SK-N-SH (cell line): ENCODE data around the gene ARL5C.

Source experiments
- CTCF ChIP-seq: fragments of 200-600 bp; sonication (generic); IDR thresholded peaks from 2 replicates; pipeline ENCODE4 v1.6.1; 2017; ENCODE audit warnings: antibody characterized with exemption, mild to moderate bottlenecking, moderate library complexity
- NFIC ChIP-seq: IDR thresholded peaks from 2 replicates; pipeline ENCODE4 v1.4.0; 2012; ENCODE audit warnings: borderline replicate concordance
- TCF12 ChIP-seq: IDR thresholded peaks from 2 replicates; pipeline ENCODE4 v1.4.0; 2012

- no peak for TF ChIP-seq CTCF
- no peak for TF ChIP-seq NFIC
- no peak for TF ChIP-seq TCF12
Measured at GRCh38 chr17:39212841-39213480, 47.0 kb upstream of the ARL5C start.
